ENCODE data around the gene LRMDA. TPM values are rescaled to one million over a fixed set of nuclear protein-coding genes. Genes with fewer than 3 reads are reported as not detected.

LRMDA gene
- total RNA-seq, 1 experiment from 2014 or later: 4.8 TPM

DNA sequence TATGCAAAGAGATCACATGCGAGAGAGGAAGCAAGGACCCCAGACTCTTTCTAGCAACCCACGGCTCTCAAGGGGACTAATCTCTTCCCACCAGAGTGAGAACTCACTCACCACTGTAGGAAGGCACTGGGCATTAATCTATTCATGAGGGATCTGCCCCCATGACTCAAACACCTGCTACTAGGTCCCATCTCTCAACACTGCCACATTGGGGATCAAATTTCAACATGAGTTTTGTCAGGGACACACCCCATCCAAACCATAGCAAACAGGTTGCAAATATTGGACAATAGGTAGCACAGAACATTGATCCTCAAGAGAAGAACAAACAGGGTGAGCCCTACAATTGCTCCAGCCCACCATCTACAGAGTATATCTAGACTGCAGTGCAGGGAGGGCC lies 740.6 kb downstream of the LRMDA start:
- Histone ChIP-seq H3K9ac (ENCODE audit: low read length) (no peak overlapping the region), H3K27ac (ENCODE audit: low read depth, low read length) (no peak overlapping the region), H3K27me3 (ENCODE audit: insufficient read depth, low read length) (0 out of 2 replicates have a peak, but pooled peaks cover 8% of the 10 kb centered on the region), H3K4me2 (ENCODE audit: low read length) (no peak overlapping the region), H3K9me3 (ENCODE audit: control insufficient read depth in 1 of 2, insufficient read depth in 1 of 2, low read depth in 1 of 2, low read length in 2 of 2) (no peaks in the 10 kb centered on the region), H3K4me1 (ENCODE audit: control insufficient read depth in 1 of 2, insufficient read depth in 2 of 2, low read length in 2 of 2) (no peaks in the 10 kb centered on the region), H3K79me2 (ENCODE audit: insufficient read depth, low read length) (no peaks in the 10 kb centered on the region), H3K36me3 (ENCODE audit: control insufficient read depth in 1 of 2, insufficient read depth in 2 of 2, low read length in 2 of 2) (no peaks in the 10 kb centered on the region), H4K20me1 (ENCODE audit: insufficient read depth) (no peaks in the 10 kb centered on the region), H3K4me3 (replicated peaks in 1 of 2; ENCODE audit: low read depth in 1 of 2, low read length in 2 of 2) (no peak overlapping the region), H2AFZ (ENCODE audit: low read depth, low read length, poor library complexity, severe bottlenecking) (no peak overlapping the region), H3K9me2 (ENCODE audit: insufficient read depth) (no peaks in the 10 kb centered on the region)
- ATAC-seq (no peak), DNase-seq (ENCODE audit: low read depth, low spot score) (no peak)
- intact Hi-C loops (cut with micrococcal nuclease): no loop called here
- RAD21 ChIA-PET (ENCODE audit: low non-redundant PET in 1 of 2, low total read pairs in 2 of 2, uncharacterized antibody in 2 of 2, unreplicated experiment in 2 of 2): no interaction called here
- BruUV-seq (replicated peaks): no TSS peak
- no peak for TF ChIP-seq POLR2AphosphoS5 (IDR thresholded peaks at IDR 0.05; ENCODE audit: low read depth, low read length)
- TF ChIP-seq, protein P1, sequence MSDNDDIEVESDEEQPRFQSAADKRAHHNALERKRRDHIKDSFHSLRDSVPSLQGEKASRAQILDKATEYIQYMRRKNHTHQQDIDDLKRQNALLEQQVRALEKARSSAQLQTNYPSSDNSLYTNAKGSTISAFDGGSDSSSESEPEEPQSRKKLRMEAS (IDR thresholded peaks at IDR 0.05): no peak
- no peak for TF ChIP-seq ZNF274 (IDR thresholded peaks at IDR 0.05; ENCODE audit: low read depth, low read length)
- TF ChIP-seq RAD21 (IDR thresholded peaks at IDR 0.05; ENCODE audit: low read depth): no peak
- TF ChIP-seq CBX3 (IDR thresholded peaks at IDR 0.05; ENCODE audit: low read depth): no peak
- no peak for TF ChIP-seq SIN3A (IDR thresholded peaks at IDR 0.05; ENCODE audit: low read depth)
- no peak for TF ChIP-seq CEBPB (IDR thresholded peaks at IDR 0.05; ENCODE audit: low read depth)
- TF ChIP-seq, protein P2, sequence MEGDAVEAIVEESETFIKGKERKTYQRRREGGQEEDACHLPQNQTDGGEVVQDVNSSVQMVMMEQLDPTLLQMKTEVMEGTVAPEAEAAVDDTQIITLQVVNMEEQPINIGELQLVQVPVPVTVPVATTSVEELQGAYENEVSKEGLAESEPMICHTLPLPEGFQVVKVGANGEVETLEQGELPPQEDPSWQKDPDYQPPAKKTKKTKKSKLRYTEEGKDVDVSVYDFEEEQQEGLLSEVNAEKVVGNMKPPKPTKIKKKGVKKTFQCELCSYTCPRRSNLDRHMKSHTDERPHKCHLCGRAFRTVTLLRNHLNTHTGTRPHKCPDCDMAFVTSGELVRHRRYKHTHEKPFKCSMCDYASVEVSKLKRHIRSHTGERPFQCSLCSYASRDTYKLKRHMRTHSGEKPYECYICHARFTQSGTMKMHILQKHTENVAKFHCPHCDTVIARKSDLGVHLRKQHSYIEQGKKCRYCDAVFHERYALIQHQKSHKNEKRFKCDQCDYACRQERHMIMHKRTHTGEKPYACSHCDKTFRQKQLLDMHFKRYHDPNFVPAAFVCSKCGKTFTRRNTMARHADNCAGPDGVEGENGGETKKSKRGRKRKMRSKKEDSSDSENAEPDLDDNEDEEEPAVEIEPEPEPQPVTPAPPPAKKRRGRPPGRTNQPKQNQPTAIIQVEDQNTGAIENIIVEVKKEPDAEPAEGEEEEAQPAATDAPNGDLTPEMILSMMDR (IDR thresholded peaks at IDR 0.05 in 2 of 3, conservative IDR thresholded peaks at IDR 0.05 in 1 of 3; ENCODE audit: borderline replicate concordance in 1 of 3, insufficient read depth in 1 of 3, low read depth in 2 of 3, low read length in 2 of 3): no peak
- no peak for TF ChIP-seq SRF (IDR thresholded peaks at IDR 0.05; ENCODE audit: low read depth)
- TF ChIP-seq, protein P3, sequence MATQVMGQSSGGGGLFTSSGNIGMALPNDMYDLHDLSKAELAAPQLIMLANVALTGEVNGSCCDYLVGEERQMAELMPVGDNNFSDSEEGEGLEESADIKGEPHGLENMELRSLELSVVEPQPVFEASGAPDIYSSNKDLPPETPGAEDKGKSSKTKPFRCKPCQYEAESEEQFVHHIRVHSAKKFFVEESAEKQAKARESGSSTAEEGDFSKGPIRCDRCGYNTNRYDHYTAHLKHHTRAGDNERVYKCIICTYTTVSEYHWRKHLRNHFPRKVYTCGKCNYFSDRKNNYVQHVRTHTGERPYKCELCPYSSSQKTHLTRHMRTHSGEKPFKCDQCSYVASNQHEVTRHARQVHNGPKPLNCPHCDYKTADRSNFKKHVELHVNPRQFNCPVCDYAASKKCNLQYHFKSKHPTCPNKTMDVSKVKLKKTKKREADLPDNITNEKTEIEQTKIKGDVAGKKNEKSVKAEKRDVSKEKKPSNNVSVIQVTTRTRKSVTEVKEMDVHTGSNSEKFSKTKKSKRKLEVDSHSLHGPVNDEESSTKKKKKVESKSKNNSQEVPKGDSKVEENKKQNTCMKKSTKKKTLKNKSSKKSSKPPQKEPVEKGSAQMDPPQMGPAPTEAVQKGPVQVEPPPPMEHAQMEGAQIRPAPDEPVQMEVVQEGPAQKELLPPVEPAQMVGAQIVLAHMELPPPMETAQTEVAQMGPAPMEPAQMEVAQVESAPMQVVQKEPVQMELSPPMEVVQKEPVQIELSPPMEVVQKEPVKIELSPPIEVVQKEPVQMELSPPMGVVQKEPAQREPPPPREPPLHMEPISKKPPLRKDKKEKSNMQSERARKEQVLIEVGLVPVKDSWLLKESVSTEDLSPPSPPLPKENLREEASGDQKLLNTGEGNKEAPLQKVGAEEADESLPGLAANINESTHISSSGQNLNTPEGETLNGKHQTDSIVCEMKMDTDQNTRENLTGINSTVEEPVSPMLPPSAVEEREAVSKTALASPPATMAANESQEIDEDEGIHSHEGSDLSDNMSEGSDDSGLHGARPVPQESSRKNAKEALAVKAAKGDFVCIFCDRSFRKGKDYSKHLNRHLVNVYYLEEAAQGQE (IDR thresholded peaks at IDR 0.05; ENCODE audit: low read depth): no peak
- TF ChIP-seq EZH2 (IDR thresholded peaks at IDR 0.05): no peak
- no peak for TF ChIP-seq TCF7L2 (IDR thresholded peaks at IDR 0.05; ENCODE audit: borderline replicate concordance, extremely low read depth, insufficient read depth, insufficient read length)
- no peak for TF ChIP-seq ZFX (IDR thresholded peaks at IDR 0.05)
- no peak for TF ChIP-seq ELF1 (IDR thresholded peaks at IDR 0.05; ENCODE audit: borderline replicate concordance, low read depth)
- TF ChIP-seq, protein P4, sequence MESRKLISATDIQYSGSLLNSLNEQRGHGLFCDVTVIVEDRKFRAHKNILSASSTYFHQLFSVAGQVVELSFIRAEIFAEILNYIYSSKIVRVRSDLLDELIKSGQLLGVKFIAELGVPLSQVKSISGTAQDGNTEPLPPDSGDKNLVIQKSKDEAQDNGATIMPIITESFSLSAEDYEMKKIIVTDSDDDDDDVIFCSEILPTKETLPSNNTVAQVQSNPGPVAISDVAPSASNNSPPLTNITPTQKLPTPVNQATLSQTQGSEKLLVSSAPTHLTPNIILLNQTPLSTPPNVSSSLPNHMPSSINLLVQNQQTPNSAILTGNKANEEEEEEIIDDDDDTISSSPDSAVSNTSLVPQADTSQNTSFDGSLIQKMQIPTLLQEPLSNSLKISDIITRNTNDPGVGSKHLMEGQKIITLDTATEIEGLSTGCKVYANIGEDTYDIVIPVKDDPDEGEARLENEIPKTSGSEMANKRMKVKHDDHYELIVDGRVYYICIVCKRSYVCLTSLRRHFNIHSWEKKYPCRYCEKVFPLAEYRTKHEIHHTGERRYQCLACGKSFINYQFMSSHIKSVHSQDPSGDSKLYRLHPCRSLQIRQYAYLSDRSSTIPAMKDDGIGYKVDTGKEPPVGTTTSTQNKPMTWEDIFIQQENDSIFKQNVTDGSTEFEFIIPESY (IDR thresholded peaks at IDR 0.05; ENCODE audit: extremely low read depth, insufficient replicate concordance, low read length): no peak
- POLR2A ChIA-PET: no interaction called here
- CTCF ChIA-PET: no interaction called here

Data from HCT116 (cell line).